Sigmoid colon (tissue), 4 donors: ENCODE data around the gene ZNRD2.

ENCODE experiments used
- CTCF ChIP-seq, 4 experiments: fragments of 450-650 bp in 3 of 4; fragments of 200-600 bp in 1 of 4; IDR thresholded peaks; one replicate each; pipeline ENCODE4 v1.5.1; 2016 to 2019; ENCODE audit warnings: antibody characterized with exemption in 4 of 4, mild to moderate bottlenecking in 3 of 4, moderate library complexity in 2 of 4
- EP300 ChIP-seq, 4 donors: sonication (generic); formaldehyde crosslinking; IDR thresholded peaks; one replicate each; pipeline ENCODE4 v1.6.1; 2017; ENCODE audit warnings: antibody characterized with exemption in 4 of 4
- POLR2A ChIP-seq, 2 donors: fragments of 450-650 bp; IDR thresholded peaks; one replicate each; pipeline ENCODE4 v1.6.1; 2016; ENCODE audit warnings: antibody characterized with exemption in 2 of 2, mild to moderate bottlenecking in 2 of 2, moderate library complexity in 2 of 2

GRCh38 chr11:65562020-65562419, 8.3 kb upstream of the ZNRD2 start:
- TF ChIP-seq CTCF (IDR thresholded peaks at IDR 0.05) (no peak), POLR2A (IDR thresholded peaks at IDR 0.05) (no peak), EP300 (IDR thresholded peaks at IDR 0.05) (no peak)
